Ectodermal cell (in vitro differentiated cells): ENCODE results near the gene TXNDC15.

Experiments used
- H3K27ac ChIP-seq: 2 replicates; pipeline ENCODE4 v1.7.0; 2013; ENCODE audit warnings: mild to moderate bottlenecking, low read depth, low read length; ENCODE audit not compliant: insufficient read depth, poor library complexity, severe bottlenecking
- H3K27me3 ChIP-seq: 2 replicates; pipeline ENCODE4 v1.7.0; 2013; ENCODE audit warnings: mild to moderate bottlenecking, low read length; ENCODE audit not compliant: insufficient read depth, control insufficient read depth, poor library complexity, severe bottlenecking
- H3K36me3 ChIP-seq: one replicate; pipeline ENCODE4 v1.7.0; 2013; ENCODE audit warnings: low read length; ENCODE audit not compliant: control insufficient read depth, insufficient read depth
- H3K4me1 ChIP-seq: one replicate; pipeline ENCODE4 v1.7.0; 2013; ENCODE audit warnings: low read length; ENCODE audit not compliant: control insufficient read depth, insufficient read depth
- H3K4me3 ChIP-seq: 2 replicates; pipeline ENCODE4 v1.7.0; 2013; ENCODE audit warnings: low read depth, low read length, control low read depth; ENCODE audit not compliant: insufficient read depth
- H3K9me3 ChIP-seq: 2 replicates; pipeline ENCODE4 v1.7.0; 2013; ENCODE audit warnings: mild to moderate bottlenecking, low read length, moderate library complexity; ENCODE audit not compliant: control insufficient read depth
- WGBS, 2 experiments: methylation state at CpG; one replicate each; pipeline ENCODE4 v1.1.7; 2013; ENCODE audit warnings: missing lambda C conversion rate in 2 of 2; 5-methylcytosine and 5-hydroxymethylcytosine counted together

TXNDC15 gene

GRCh38 chr5:134913795-134914194 is 39.6 kb downstream of the TXNDC15 start:
- no peaks in the 10 kb centered on the region for H3K27me3 ChIP-seq
- no peak overlapping the region for H3K27ac ChIP-seq
- WGBS, 2 experiments: 95 to 100% methylated on average over 1 of the region's 1 CpG
- no peaks in the 10 kb centered on the region for H3K9me3 ChIP-seq
- no peaks in the 10 kb centered on the region for H3K4me1 ChIP-seq
- H3K4me3 ChIP-seq: no peak overlapping the region
- no peaks in the 10 kb centered on the region for H3K36me3 ChIP-seq

- WGBS, 2 experiments: 83 to 88% methylated on average over 10 of the region's 10 CpGs
- Histone ChIP-seq H3K9me3 (no peaks in the 10 kb centered on the region), H3K4me3 (no peak overlapping the region), H3K36me3 (no peaks in the 10 kb centered on the region), H3K27ac (no peak overlapping the region), H3K27me3 (no peaks in the 10 kb centered on the region), H3K4me1 (no peaks in the 10 kb centered on the region)
Measured at GRCh38 chr5:134917070-134917815, 43.1 kb downstream of the TXNDC15 start.

GRCh38 chr5:134918861-134919260 is 44.7 kb downstream of the TXNDC15 start:
- 97 to 100% methylated on average over 3 of the region's 3 CpGs for WGBS, 2 experiments
- H3K9me3 ChIP-seq: no peaks in the 10 kb centered on the region
- H3K4me3 ChIP-seq: no peak overlapping the region
- no peaks in the 10 kb centered on the region for H3K36me3 ChIP-seq
- H3K27me3 ChIP-seq: no peaks in the 10 kb centered on the region
- no peak overlapping the region for H3K27ac ChIP-seq
- no peaks in the 10 kb centered on the region for H3K4me1 ChIP-seq

GRCh38 chr5:134920848-134921575 is 46.8 kb downstream of the TXNDC15 start:
- no peaks in the 10 kb centered on the region for H3K36me3 ChIP-seq
- no peak overlapping the region for H3K4me3 ChIP-seq
- 94% methylated on average over 9 of the region's 9 CpGs for WGBS, 2 experiments
- H3K27me3 ChIP-seq: no peaks in the 10 kb centered on the region
- H3K27ac ChIP-seq: no peak overlapping the region
- no peaks in the 10 kb centered on the region for H3K9me3 ChIP-seq
- H3K4me1 ChIP-seq: no peaks in the 10 kb centered on the region

GRCh38 chr5:134932508-134932907 is 58.3 kb downstream of the TXNDC15 start:
- Histone ChIP-seq H3K4me1 (no peaks in the 10 kb centered on the region), H3K4me3 (no peak overlapping the region), H3K9me3 (no peaks in the 10 kb centered on the region), H3K27me3 (no peaks in the 10 kb centered on the region), H3K27ac (no peak overlapping the region), H3K36me3 (no peaks in the 10 kb centered on the region)
- 92% methylated on average over 3 of the region's 3 CpGs for WGBS, 2 experiments

GRCh38 chr5:134934202-134934601 is 60.0 kb downstream of the TXNDC15 start:
- H3K27me3 ChIP-seq: no peaks in the 10 kb centered on the region
- no peaks in the 10 kb centered on the region for H3K36me3 ChIP-seq
- H3K9me3 ChIP-seq: no peaks in the 10 kb centered on the region
- H3K27ac ChIP-seq: no peak overlapping the region
- peaks cover 4% of the 10 kb centered on the region for H3K4me1 ChIP-seq
- H3K4me3 ChIP-seq: no peak overlapping the region
- 93 to 98% methylated on average over 3 to 5 of the region's 5 CpGs for WGBS, 2 experiments

- H3K27me3 ChIP-seq: no peaks in the 10 kb centered on the region
- H3K36me3 ChIP-seq: no peaks in the 10 kb centered on the region
- H3K4me3 ChIP-seq: no peak overlapping the region
- peaks cover 4% of the 10 kb centered on the region for H3K4me1 ChIP-seq
- no peaks in the 10 kb centered on the region for H3K9me3 ChIP-seq
- WGBS, 2 experiments: 94 to 95% methylated on average over 12 of the region's 12 CpGs
- no peak overlapping the region for H3K27ac ChIP-seq
Measured at GRCh38 chr5:134935711-134936602, 61.8 kb downstream of the TXNDC15 start.

- H3K4me1 ChIP-seq: peaks cover 4% of the 10 kb centered on the region
- no peaks in the 10 kb centered on the region for H3K27me3 ChIP-seq
- no peaks in the 10 kb centered on the region for H3K36me3 ChIP-seq
- H3K9me3 ChIP-seq: no peaks in the 10 kb centered on the region
- no peak overlapping the region for H3K27ac ChIP-seq
- 93 to 95% methylated on average over 8 of the region's 8 CpGs for WGBS, 2 experiments
- no peak overlapping the region for H3K4me3 ChIP-seq
Measured at GRCh38 chr5:134937526-134937925, 63.4 kb downstream of the TXNDC15 start.

- Histone ChIP-seq H3K4me3 (no peak overlapping the region), H3K36me3 (no peaks in the 10 kb centered on the region), H3K27me3 (no peaks in the 10 kb centered on the region), H3K27ac (no peak overlapping the region), H3K9me3 (no peaks in the 10 kb centered on the region), H3K4me1 (peaks cover 4% of the 10 kb centered on the region)
- WGBS, 2 experiments: 92 to 94% methylated on average over 6 of the region's 6 CpGs
Measured at GRCh38 chr5:134938030-134938429, 63.9 kb downstream of the TXNDC15 start.

- no peak overlapping the region for H3K4me3 ChIP-seq
- no peak overlapping the region for H3K27ac ChIP-seq
- H3K36me3 ChIP-seq: no peaks in the 10 kb centered on the region
- no peaks in the 10 kb centered on the region for H3K27me3 ChIP-seq
- 97 to 100% methylated on average over 1 of the region's 1 CpG for WGBS, 2 experiments
- no peaks in the 10 kb centered on the region for H3K9me3 ChIP-seq
- H3K4me1 ChIP-seq: peaks cover 4% of the 10 kb centered on the region
Measured at GRCh38 chr5:134939500-134939899, 65.3 kb downstream of the TXNDC15 start.
